T-helper 2 cell (primary cell): Measurements from ENCODE around the gene EHBP1.

Experiments
- DNase-seq, 5 experiments: peaks; one replicate each; pipeline versions ENCODE4 v3.0.0 to v3.0.0-alpha.2; 2012 to 2022

The EHBP1 gene

DNA sequence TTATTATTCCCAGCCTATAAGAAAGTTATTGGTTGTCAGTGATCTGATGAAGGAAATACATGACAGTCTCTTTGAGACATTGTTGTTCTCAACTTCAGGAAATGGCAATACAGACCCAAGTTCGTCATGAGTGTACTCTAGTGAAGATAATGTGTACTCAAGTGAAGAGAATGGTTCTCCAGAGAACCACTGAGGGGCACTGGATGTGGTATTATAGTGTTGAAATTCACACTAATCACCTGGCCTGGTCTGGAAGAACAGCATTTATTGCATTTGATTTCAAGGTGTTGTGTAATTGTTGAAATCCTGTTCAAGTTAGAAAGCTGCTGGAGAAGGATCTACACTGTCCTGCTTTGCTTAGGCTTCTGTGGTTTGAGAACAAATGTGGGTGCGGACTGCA lies 321.7 kb downstream of the EHBP1 start:
- DNase-seq, result no peak

DNA sequence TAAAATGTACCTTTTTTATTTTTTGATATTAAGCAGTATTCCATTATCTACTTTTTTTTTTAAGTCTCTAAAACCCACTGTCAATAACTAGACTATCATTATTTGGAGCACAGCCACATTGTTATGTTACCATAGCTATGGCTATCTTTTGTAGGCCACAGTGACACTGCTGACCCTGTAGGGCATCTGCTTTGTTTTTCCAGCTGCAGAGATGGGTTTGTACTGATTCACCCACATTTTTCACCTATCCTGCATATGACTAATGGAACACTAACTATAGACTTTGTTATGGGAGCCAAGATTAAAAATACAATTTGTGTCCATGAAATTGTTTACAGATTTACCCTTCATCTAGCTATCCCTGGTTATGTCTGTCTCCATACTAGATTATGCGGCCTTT lies 323.5 kb downstream of the EHBP1 start:
- DNase-seq, result no peak

DNA sequence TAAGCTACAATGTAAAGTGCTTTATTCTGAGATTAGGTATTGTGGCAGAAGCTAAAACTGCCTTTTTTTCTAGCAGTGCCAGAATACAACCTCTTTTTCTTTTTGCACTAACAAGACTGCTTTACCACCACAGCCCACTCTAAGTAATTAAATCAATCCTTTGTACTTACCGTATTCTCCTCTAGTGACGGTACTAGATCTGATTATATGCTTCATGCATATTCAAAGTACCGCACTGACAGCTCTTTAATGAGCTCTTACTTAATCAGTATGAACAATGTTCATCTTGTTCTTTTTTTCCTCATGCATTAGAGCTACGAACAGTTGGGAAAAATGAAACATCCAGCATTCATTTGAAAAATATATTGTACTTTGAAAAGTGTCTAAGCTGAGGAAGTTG lies 329.0 kb downstream of the EHBP1 start:
- DNase-seq, result no peak

DNA sequence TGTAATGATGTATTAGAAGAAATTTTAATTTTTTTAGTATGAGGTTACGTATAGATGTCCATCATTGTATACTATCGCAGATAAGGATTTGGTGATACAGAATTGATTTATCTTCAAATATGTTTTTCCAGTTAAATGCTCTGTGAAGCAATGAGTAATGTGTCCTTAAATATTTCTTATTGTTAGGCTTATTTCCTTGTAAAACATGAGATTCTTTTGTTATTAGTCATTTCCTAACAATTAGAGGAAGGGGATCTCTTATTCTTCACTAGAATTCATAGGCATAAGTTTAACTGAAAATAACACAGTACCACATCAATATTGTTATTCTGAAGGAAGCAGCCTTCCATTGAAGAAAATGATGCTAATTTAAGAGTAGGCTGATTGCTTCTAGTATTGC lies 329.7 kb downstream of the EHBP1 start:
- DNase-seq, result no peak

DNA sequence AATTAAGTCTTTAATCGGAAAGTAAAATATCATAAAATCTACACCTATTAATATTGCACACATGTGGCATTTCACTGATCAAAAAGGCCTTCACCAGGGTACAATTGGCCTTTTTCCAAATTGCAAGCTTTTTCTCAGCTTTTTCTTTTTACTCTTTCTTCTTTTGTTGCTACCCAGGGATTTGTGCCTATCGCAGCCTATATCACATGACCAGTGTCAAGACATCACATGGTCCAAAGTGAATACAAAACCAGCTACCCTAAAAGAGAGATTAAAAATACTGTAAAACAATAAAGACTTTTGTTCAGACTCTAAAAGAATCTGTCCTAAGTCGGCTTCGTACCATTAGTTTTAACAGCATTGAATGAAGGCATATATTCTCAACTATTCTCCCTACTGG lies 330.1 kb downstream of the EHBP1 start:
- DNase-seq, result no peak

DNA sequence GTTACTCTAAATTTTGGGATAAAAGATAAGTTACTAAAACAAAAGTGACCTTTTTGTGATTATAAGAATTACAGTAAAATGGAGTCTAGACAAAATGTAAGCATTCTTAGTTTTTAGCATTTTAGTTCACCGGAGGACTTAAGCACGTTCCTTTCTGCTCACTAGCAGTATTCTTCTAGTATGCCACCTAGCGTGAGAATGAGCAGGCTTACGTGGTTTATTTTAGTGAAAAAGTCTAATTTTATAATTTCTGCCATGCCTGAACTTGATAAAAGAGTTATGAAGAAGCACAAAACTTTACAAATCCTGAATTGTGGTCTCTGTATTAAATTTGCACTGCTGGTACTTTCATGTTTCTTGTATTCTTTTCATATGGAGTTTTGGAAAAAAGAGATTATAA lies 332.5 kb downstream of the EHBP1 start:
- no peak for DNase-seq

DNA sequence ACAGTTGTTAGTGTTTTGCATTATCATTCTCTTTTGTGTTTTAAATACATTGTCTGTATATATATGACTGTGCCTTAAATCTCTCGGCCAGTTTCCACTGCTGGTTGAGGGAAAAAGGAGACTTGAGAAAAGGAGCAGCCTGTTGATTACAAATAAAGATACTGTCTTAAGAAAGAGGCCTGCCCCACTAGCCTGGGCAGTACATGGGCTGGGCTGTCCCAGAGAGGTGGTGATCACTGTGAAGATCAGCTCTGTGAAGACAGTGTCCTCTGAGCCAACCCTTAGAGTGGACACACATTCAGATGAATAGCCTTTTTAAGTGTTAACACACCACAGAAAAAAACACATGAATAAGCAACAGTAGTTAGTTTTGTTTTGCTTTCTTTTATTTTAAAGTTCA lies 335.1 kb downstream of the EHBP1 start:
- no peak for DNase-seq

DNA sequence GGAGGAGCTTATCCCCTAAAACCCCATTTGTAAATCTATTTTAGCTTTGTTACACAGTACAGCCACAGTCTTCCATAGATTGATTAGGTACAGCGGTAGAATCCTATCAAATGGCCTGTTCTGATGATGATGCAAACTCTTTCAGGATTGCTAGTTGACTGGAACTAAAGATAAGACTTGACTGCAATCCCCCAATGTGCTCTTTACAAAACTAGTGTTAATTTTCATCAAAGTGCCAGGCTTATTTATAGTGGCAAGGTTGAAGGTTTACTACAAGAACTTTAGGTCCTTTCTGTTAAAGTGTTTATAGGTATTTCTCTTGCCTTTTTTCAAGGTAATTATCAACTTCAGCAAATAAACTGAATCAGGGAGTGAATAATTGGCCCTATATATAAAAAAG lies 336.1 kb downstream of the EHBP1 start:
- DNase-seq, result no peak

DNA sequence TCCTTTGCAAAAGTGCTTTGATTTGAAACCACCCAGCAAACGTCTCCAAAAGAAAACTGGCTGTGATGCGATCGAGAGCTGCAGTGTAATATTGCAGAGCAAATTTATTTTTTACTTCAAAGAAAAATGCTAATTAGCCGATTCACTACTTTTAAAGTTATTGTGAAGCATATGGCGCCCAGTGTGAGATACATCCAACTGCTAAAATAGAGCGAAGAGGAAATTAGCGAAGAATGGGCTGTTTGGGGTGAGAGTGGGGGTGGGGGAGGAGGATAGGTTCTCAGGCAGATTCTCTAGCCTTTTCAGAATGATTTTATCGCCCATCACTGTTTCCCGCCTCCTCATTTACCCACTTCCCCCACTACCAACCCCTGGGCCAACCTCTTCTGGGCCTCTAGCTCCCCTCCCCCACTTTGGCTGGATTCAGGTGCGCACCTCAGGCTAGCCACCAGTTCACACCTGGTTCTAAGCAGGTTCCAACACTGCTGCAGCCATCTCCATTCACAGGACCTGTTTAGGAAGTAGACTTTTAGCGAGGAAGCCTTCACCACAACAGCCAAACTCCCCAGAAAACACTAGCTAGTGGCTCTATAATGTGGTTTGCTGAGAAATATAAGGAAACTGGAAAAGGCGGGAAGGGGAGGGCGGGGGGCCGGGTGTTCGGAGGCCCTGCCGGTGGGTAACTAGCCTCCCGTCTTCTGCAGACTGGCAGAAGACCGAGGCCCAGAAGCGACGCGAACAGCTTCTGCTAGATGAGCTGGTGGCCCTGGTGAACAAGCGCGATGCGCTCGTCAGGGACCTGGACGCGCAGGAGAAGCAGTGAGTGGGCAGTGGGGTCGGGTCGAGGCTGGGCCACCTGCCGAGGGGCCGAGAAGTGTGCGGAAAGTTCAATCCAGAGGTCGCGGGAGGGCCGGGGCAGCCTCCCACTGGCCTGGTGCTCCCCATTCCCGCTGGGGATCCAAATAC lies 339.1 kb downstream of the EHBP1 start:
- no peak for DNase-seq

DNA sequence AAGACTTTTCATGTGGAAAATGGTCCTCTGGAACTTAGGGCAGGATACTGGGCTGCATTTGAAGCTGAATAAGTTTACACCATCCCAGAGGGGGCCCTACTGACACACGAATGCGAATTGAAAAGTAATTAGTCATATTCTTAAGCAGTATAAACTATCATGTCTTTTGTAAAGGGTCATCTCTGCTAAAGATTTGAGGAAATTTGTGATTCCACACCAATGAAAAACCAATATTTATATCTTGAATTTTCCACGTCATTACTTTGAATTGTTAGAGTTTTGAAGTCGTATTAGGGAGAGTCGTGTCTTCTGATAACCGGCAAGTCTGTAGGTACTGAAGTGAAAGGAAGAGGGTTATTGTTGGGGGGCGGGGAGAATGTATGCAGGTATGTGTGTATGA lies 341.0 kb downstream of the EHBP1 start:
- no peak for DNase-seq

DNA sequence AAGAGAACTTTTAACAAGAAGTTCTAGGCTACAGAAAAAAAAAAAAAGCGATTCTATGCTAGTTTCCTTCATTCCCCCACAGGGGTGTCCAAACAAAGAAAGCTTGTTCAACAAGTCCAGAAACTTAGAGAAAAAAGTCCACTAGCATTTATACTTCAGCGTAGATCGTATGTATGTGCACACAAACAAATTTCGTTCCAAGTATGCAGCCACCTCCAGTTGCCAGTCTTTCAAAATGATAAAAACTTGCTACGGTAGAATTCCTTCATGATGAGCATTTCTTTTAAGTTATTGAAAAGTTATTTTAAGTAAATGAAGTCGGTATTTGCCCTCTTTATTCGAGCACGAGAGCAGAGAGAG lies 341.4 kb downstream of the EHBP1 start:
- DNase-seq, result no peak

DNA sequence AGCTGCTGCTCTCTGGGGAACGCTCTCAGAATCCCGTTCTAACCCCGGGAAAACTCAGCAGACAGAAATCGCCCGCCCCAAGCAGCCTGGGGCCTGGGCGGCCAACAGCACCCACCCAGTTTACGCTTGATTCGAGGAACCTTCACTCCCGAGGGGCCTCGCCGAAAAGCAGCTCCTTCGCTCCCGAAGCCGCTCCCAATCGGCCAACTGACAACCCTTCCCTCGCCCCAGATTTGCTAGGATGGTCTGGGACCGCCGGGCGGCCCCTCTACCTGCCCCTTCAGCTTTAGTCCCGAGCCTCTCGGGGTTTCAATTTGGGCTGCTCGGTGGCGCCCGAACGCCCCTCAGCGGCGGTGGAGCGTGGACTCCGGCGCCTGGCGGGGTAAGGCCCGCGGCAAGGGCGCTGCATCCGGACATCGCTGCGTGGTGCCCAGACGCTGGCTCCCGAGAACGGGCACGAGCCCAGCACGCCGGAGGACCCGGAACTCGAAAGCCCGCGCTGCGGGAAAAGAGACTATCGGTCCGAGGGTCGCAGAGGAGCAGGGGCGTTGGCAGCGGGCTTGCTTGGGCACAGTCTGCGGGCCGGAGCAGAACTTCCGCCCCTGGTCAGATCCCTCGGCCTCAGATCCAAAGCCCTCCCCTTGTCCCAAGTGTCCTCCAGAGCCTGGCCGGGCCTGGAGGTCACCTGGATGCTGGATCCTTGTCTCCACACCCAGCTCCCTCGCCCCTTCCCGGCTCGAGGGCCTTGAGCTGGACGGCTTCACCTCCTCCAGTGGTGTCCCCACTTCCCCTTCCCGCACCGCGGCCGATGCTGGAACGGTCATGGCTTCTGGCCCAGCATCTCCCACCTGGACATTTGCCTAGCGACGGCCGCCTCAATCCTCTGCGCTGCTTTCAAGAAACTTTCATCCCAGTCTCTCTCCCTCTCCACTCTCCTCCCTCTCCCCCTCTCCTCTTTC lies 342.1 kb downstream of the EHBP1 start:
- DNase-seq, result no peak

DNA sequence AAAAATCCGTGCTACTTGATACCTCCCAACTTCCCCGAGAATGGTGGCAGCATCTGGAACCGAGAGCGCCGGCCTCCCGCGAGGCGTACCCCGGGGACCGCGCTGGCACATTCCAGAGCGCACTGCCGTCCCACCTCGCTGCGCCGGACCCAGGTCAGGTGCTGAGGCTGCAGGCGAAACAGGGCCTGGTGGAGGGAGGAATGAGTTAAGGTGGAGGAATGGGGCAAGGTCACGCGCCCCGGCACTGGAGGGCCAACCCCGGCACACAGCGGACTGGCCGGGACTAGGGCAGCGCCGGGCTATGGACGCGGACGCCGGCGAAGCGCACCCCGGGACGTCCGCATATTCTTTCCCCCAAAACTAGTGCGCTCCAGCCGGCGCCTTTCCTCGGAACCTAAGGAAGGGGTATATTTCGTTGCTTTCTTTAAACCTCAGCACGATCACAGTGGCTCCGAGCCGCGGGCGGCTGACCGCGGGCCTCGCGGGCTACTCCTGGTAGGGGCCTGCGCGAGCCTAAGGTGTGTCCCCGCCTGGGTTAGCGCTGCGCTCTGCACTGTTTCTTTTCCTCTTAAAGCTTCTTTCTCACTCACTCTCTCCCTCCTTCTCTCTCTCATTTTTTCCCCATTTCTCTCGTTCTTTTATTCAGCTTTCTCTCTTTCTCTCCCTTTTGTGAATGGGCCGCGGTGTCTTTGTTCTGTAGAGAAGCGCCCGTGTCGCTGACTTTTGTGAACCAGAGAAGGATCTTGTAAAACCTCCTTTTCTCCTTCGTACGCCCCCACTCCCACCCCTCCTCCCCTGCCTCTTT lies 343.1 kb downstream of the EHBP1 start:
- no peak for DNase-seq

DNA sequence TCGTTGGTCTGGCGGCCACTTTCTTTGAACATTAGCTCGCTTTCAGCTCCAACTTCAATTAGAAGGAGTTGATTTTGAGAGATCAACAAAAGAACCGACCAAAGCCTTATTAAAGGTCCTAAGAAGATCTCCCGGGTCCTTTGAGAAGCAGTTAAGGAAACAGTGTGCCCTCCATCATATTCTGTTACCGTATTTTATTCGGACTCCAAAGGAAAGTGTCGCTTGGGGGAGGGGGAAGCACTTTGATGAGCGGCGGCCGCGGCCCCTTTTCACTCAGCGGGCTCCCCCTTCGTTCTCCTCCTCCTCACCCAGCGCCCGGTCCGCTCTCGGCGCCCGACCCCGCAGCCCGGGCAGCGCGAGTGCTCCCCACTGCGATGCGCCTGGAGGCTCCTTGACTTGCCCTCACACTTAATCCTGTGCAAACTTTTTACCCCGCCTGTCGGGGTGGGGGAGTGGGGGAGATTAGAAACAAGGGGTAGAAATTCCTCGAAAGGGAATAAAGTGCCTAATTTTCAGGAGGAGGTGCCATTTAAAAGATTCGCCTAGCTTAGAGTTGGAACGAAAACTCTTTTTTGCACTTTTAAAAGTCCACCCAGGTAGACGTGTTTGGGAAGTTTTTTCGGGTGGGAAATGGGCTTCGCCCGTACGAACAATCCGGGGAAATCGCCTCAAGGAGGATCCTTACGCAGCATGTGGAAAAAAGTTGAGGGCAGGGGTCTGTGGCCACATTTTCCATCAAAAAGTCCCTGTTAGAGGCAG lies 343.9 kb downstream of the EHBP1 start:
- DNase-seq, result no peak

DNA sequence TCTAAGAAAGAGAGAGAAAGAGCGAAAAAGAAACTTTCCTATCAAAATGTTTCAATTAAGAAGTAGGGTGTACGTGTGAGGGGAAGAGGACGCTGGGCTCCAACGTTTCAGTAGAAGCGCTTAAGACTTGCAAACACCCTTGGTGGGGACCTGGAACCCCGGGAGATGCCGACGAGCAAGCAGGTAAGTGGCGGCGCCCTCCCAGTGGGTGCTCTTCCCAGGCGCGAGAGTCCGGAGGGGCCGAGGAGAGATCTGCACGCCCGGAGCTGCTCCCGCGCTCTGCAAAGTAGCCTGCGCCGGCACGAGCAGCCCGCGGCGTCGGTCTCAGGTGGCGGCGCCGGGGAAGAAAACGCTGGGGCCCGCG lies 344.4 kb downstream of the EHBP1 start:
- peak in 1 of 5 experiments; percentile 38 for DNase-seq

DNA sequence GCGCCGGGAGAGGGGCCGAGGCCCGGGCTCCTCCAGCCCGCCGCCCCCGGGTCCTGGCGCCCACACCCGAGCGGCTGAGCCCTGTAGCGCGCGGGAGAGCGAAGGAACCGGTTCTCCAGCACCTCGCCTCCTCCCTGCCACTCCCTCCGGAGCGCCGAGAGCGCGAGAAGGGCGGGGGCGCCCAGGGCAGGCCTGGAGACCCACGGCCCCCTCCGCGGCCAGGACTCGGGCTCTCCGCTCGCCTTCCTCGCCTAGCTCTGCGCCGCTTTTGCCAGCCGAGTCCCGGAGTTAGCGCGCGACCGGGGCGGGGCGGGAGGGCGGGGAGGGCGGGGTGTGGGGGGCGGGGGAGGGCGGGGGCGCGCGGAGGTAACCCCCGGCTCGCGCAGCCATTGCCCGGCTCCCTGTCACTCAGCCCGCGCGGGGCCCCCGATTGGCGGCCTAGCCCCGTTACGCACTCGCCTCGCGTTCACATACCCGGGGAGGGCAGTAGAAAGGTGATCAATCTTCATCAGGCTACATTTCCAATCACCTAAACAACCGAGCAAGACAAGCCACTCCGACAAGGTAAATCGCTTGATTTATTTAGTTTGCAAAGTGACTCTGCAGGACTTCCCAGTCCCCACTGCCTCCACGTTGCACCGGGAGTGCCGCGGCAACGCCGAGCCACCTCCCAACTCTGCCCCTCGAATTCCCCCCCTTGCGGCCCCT lies 345.0 kb downstream of the EHBP1 start, which contains the start of gene OTX1:
Gene OTX1, plus strand, starts transcription at position 497 of the 708 bp plus-strand sequence. CDS start 2,161 bp downstream, outside the sequence.
- peak in 2 of 5 experiments; percentile 23 to 76 for DNase-seq

DNA sequence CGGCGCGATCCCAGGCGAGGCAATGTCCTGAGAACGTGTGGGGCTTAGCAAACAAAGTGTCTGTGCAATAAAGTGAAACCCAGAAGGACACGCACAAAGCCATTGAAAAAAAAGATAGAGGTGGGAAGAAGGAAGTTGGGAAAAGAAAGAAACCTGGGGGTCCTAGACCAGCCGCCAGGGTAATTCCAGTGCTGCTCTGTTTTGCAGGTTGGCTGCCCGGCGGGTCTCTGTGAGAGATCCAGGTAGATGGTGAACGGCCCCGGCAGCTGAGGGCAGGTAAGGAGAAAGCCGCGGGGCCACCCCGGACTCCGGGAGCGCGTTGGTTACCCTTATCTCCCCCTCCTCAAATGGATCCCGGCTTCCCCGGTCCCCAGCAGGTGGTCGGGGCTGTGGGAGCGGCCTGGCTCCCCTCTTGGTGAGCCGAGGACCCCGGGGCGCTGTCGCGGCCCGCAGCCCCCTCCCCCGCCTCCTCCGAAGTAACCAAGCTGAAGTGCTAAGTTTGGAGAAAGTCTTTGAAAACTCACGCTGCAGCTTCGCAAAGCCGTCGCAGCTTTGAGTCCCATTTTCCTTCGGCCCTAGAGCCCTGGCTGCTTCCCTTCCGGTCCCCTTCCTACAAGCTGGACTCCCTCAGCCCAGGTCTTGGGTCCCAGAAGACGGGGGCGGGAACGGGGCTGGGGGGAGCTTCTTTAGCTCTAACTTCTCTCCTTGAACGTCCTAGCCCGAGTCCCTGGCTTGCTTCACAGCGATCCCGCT lies 345.7 kb downstream of the EHBP1 start:
- DNase-seq, result no peak

DNA sequence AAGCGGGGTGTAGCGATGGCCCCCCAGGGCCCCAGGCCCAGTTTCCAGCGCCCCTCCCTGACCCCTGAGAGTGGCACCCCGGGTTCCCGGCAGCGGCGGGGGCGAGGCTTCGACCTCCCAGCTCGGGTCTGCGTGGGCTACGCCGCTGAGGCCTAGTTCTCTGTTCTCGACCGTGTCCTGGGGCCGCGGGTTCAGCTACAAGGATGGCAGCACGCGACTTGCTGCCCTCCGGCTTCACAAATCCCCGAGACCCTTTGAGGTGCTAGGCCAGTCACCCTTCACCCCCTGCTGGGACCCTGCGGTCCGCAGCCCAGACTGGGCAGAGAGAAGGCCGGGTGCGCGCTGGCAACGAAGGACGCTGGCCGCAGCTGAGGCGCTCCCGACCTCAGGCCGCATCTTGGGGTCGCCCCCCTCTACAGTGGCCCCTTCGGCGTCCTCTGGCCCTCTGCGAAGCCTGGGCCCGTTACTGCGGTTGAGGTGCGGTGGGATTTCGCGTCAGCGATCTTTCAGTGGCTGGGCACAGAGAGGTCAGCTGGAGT lies 346.4 kb downstream of the EHBP1 start:
- no peak for DNase-seq

DNA sequence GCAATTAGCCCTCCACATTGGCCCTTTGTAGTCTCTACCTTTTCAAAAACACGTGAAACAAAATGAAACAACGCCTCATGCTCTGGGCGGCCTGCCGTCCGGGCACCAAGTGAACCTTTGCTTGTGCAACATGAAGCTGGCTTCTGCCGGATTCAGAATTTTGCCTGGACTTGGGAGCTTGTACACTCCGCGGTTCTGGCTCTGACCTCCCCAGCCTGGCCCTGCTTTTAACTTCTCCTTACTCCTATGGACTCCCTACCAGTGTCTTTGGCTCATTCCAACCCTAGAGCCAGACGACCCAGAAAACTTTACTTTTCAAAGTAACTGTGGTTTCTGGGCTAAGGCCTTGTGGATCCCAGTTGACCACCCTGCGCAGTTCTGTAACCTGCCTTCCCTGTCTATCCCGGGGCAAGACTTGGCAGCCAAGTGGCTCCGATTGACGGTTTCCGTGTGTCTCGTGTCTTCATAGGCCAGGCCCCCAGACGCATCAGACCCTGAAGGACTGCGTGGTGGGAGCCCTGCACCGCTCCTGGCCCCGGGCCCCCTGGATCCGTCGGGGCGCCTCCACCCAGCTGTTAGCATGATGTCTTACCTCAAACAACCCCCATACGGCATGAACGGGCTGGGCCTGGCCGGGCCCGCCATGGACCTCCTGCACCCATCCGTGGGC lies 347.0 kb downstream of the EHBP1 start:
- no peak for DNase-seq
